Lower leg skin (tissue), 3 donors: Measurements from ENCODE around the gene S100A5.

Source experiments
- POLR2A ChIP-seq, 2 donors: fragments of 450-650 bp; IDR thresholded peaks; one replicate each; pipeline ENCODE4 v1.6.1; 2016 to 2017; ENCODE audit warnings: antibody characterized with exemption in 2 of 2, mild to moderate bottlenecking in 1 of 2, moderate library complexity in 1 of 2
- TF ChIP-seq, protein P1 (sequence below), 3 donors: fragments of 450-650 bp; IDR thresholded peaks; one replicate each; pipeline ENCODE4 v1.5.1; 2016; ENCODE audit warnings: antibody characterized with exemption in 3 of 3, mild to moderate bottlenecking in 3 of 3, moderate library complexity in 2 of 3

DNA sequence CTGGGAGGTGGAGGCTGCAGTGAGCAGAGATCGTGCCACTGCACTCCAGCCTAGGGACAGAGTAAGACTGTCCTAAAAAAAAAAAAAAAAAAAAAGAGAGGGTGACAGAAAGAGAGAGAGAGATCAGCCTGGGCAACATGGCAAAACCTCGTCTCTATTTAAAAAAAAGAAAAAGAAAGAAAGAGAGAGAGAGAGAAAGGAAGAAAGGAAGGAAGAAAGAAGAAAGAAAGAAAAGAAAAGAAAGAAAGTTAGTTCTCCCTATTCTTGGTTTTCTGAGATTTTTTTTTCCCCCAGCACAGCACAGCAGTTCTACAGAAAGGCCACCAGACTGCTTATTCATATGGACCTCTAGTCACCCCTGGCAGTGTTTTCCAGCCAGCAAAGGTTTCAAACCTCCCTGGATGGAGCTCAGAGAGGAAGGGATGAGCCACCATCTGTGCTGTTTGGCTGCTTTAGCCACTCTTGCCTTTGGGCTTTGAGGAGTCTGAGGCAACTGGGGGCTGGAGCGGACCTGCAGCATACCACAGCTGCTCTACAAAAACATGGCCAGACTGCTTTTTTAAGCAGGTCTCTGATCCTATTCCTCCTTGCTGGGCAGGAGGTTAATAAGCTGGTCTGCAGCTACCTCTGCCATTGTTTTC, 15.5 kb downstream of the S100A5 start:
- TF ChIP-seq, protein P1, sequence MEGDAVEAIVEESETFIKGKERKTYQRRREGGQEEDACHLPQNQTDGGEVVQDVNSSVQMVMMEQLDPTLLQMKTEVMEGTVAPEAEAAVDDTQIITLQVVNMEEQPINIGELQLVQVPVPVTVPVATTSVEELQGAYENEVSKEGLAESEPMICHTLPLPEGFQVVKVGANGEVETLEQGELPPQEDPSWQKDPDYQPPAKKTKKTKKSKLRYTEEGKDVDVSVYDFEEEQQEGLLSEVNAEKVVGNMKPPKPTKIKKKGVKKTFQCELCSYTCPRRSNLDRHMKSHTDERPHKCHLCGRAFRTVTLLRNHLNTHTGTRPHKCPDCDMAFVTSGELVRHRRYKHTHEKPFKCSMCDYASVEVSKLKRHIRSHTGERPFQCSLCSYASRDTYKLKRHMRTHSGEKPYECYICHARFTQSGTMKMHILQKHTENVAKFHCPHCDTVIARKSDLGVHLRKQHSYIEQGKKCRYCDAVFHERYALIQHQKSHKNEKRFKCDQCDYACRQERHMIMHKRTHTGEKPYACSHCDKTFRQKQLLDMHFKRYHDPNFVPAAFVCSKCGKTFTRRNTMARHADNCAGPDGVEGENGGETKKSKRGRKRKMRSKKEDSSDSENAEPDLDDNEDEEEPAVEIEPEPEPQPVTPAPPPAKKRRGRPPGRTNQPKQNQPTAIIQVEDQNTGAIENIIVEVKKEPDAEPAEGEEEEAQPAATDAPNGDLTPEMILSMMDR (IDR thresholded peaks at IDR 0.05) = no peak
- TF ChIP-seq POLR2A (IDR thresholded peaks at IDR 0.05) = no peak
